ENCODE results near the gene EDNRB. TPM values are rescaled to one million over a fixed set of nuclear protein-coding genes. Genes with fewer than 3 reads are reported as not detected.

EDNRB gene
- total RNA-seq, 1 experiment from 2014 or later = 55.8 TPM

GRCh38 chr13:77904031-77904430 is 14.6 kb downstream of the EDNRB start:
- Mint-ChIP-seq H3K36me3 (peaks cover 83% of the 10 kb centered on the region), H3K27me3 (ENCODE audit: low read depth) (no peaks in the 10 kb centered on the region), H3K27ac (no peak overlapping the region), H3K4me3 (no peak overlapping the region), H3K9me3 (peaks cover 34% of the 10 kb centered on the region), H3K4me1 (peaks cover 18% of the 10 kb centered on the region)
- CTCF ChIA-PET = interaction anchor here (0.7 kb wide), 1 partner anchor 217 kb away, joined by 3 read pairs; no protein-coding TSS in a partner anchor
- DNase-seq (ENCODE audit: low spot score) = no peak
- POLR2A ChIA-PET = no interaction called here
- TF ChIP-seq SP1 (CRISPR knock-in tag; conservative IDR thresholded peaks at IDR 0.05) = no peak
- TF ChIP-seq HMGA2 (CRISPR knock-in tag; IDR thresholded peaks at IDR 0.05) = no peak
- no peak for TF ChIP-seq ZNF281 (CRISPR knock-in tag; IDR thresholded peaks at IDR 0.05)
- TF ChIP-seq ELF4 (CRISPR knock-in tag; IDR thresholded peaks at IDR 0.05; ENCODE audit: low read depth) = no peak
- no peak for TF ChIP-seq CBFB (CRISPR knock-in tag; IDR thresholded peaks at IDR 0.05; ENCODE audit: low read depth)
- TF ChIP-seq TEAD4 (CRISPR knock-in tag; IDR thresholded peaks at IDR 0.05) = no peak
- ATAC-seq = no peak

GRCh38 chr13:77903435-77903834 is 15.2 kb downstream of the EDNRB start:
- ChIA-PET POLR2A (no interaction called here), CTCF (no interaction called here)
- H3K27me3 Mint-ChIP-seq (ENCODE audit: low read depth) = no peaks in the 10 kb centered on the region
- H3K27ac Mint-ChIP-seq = no peak overlapping the region
- no peak overlapping the region for H3K4me3 Mint-ChIP-seq
- H3K9me3 Mint-ChIP-seq = peaks cover 34% of the 10 kb centered on the region
- DNase-seq (ENCODE audit: low spot score) (no peak), ATAC-seq (no peak)
- TF ChIP-seq SMAD3 (CRISPR knock-in tag; IDR thresholded peaks at IDR 0.05; ENCODE audit: borderline replicate concordance) (no peak), ZBTB21 (CRISPR knock-in tag; IDR thresholded peaks at IDR 0.05; ENCODE audit: borderline replicate concordance) (no peak), PREB (CRISPR knock-in tag; IDR thresholded peaks at IDR 0.05; ENCODE audit: borderline replicate concordance) (no peak)
- H3K36me3 Mint-ChIP-seq = peaks cover 85% of the 10 kb centered on the region
- H3K4me1 Mint-ChIP-seq = peaks cover 16% of the 10 kb centered on the region

- Mint-ChIP-seq H3K4me1 (peaks cover 11% of the 10 kb centered on the region), H3K4me3 (no peak overlapping the region), H3K9me3 (peaks cover 34% of the 10 kb centered on the region), H3K27me3 (ENCODE audit: low read depth) (no peaks in the 10 kb centered on the region), H3K36me3 (peaks cover 87% of the 10 kb centered on the region), H3K27ac (peak overlapping the region; percentile 64; the same call in 1 of the 2 replicates)
- no peak for DNase-seq (ENCODE audit: low spot score)
- TF ChIP-seq TEAD4 (CRISPR knock-in tag; IDR thresholded peaks at IDR 0.05) (no peak), ZNF138 (CRISPR knock-in tag; conservative IDR thresholded peaks at IDR 0.05) (no peak), ERG (CRISPR knock-in tag; IDR thresholded peaks at IDR 0.05) (no peak)
- ChIA-PET CTCF (no interaction called here), POLR2A (no interaction called here)
- no peak for ATAC-seq
Measured at GRCh38 chr13:77902319-77902963, 16.2 kb downstream of the EDNRB start.

GRCh38 chr13:77898097-77898496 is 20.5 kb downstream of the EDNRB start:
- no peak for ATAC-seq
- Mint-ChIP-seq H3K36me3 (peaks cover 53% of the 10 kb centered on the region), H3K4me3 (no peak overlapping the region), H3K27ac (peak overlapping the region; percentile 76), H3K27me3 (ENCODE audit: low read depth) (no peaks in the 10 kb centered on the region), H3K4me1 (peaks cover 22% of the 10 kb centered on the region), H3K9me3 (peaks cover 8% of the 10 kb centered on the region)
- ChIA-PET CTCF (interaction anchor here (1.0 kb wide), 1 partner anchor 223 kb away, joined by 5 read pairs; no protein-coding TSS in a partner anchor), POLR2A (no interaction called here)
- TF ChIP-seq AR (CRISPR knock-in tag; IDR thresholded peaks at IDR 0.05) = no peak
- TF ChIP-seq ZNF263 (CRISPR knock-in tag; IDR thresholded peaks at IDR 0.05; ENCODE audit: low read depth) = no peak
- TF ChIP-seq ZNF219 (CRISPR knock-in tag; IDR thresholded peaks at IDR 0.05; ENCODE audit: borderline replicate concordance) = no peak
- no peak for TF ChIP-seq RORB (CRISPR knock-in tag; IDR thresholded peaks at IDR 0.05)
- TF ChIP-seq ZNF317 (CRISPR knock-in tag; IDR thresholded peaks at IDR 0.05; ENCODE audit: borderline replicate concordance, low read depth) = no peak
- TF ChIP-seq GABPB1 (CRISPR knock-in tag; IDR thresholded peaks at IDR 0.05) = no peak
- TF ChIP-seq HMGA2 (CRISPR knock-in tag; IDR thresholded peaks at IDR 0.05) = no peak
- no peak for DNase-seq (ENCODE audit: low spot score)

All from WTC11 (cell line).